GM21423 (cell line): Measurements from ENCODE around the gene KCNJ1.
A peak's percentile ranks its signal among the peaks of the same experiment; 100 is the strongest.

Experiments
- ATAC-seq: cut with Tn5 transposase; IDR thresholded peaks from one replicate; pipeline ENCODE4 v1.9.1; 2021; ENCODE audit warnings: mild to moderate bottlenecking, moderate library complexity; ENCODE audit not compliant: unreplicated experiment

The KCNJ1 gene

DNA sequence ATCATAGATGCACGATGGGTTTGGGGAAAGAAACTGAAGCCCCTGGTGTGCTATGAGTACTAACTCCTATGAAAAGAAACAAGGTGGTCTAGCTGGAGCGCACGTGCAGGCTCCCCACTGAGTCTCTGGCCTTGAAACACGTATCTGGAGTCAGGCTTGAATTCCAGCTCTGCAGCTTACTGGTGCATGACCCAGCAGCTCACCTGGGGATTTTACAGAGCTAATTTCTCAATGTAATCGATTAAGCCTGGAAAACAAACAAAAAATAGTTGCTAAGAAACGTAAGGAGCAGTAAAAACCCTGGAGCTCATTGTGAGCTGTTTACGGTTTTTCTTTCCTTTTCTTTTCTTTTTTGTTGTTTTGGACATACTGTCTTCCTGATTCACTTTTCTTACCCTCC lies 12.3 kb downstream of the KCNJ1 start:
- no peak for ATAC-seq

DNA sequence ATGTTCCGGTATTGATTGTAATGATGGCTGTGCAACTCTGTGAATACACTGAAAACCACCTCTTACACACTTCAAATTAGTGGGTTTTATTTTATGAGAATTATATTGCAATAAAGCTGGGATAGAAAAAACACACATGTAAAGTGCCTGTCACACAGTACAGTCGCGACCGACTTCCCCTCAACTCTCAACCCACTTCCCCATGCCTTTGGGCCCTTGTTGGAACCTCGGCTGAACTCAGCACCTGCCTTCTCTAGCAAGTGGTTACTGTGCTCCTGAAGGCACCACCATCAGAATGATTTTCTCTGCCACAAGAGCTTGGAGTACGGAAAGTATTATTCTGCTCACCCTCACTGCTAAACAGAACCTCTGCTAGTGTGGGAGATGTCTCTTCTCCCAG lies 13.5 kb downstream of the KCNJ1 start:
- ATAC-seq, result no peak

DNA sequence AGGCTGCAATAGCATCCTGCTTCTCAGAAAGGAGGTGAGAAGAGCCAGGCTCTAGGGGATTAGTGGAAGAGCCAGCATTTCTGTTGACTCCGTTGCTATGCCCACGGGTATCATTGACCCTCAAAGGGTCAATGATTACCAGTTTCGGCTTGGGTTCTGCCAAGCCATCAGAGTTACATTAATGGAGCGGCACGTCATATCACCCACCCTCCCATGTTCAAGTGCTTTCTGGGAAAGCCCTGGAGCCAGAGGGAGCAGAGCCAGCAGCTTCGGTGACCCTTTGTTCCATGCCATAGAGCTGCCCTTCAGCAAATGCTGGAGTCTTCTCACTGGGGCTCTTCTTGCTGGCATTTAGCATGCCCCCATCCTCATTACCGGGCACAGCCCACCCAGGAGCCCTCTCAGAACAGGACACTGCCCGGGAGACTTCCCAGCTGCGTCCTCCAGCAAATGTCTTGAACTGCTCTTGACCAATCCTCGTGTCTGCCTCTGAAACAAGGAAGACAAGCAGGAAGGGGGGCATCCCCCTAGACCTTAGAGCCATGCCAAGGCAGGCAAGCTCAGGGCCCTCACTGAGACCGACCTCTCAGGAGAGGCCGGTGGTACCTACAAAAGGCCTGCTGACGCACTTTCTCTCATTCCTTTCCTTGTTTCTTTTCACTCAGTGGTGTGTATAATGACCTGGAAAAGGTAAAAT lies 14.6 kb downstream of the KCNJ1 start:
- ATAC-seq, result no peak

DNA sequence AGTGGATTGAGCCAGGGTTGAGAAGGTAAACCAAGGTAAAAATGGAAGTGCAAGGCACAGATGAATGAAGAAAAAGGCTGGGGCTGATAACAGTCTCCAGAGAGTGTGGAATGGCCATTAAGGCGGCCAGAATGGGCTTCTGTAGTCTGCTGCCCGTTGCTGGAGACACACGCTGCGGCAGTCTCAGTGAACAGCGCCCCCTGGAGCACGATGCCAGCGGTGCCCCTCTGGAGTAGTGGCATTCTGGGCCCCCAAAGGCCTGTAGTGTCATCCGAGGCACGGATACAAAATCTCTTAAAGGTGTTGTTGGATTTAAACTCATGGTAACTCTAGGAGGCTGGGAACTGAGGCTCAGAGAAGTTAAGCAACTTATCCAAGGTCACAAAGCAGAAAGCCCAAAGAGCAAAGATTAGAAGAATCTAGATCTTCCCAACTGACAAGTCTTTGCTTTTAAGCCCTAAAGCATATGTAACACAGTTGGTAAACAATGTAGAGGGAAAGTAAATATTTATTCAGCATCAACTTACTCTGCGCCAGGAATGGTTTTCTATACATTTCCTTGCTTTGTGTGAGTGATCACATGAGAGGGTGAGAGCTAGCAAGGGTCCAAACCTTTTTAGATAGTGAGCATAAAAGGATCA lies 18.2 kb downstream of the KCNJ1 start:
- peak; percentile 88 for ATAC-seq

DNA sequence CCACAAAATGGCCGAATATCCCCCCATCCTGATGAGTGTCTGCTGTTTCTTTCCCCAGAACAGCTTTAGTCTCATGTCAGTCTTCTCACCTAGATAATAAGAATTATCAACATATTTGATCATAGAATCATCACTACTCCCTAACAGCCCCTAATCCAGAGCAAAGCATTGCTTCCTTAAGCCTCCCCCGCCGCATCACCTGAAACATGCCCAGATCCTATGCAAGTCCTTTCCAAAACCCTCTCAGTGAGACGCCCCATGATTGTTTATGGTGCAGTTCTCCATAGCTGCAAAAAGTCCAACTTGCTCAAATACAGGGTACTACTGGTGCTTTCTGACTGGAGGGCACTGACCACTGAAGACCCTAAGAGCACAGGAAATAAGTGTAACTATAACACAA lies 20.1 kb downstream of the KCNJ1 start:
- ATAC-seq, result no peak

DNA sequence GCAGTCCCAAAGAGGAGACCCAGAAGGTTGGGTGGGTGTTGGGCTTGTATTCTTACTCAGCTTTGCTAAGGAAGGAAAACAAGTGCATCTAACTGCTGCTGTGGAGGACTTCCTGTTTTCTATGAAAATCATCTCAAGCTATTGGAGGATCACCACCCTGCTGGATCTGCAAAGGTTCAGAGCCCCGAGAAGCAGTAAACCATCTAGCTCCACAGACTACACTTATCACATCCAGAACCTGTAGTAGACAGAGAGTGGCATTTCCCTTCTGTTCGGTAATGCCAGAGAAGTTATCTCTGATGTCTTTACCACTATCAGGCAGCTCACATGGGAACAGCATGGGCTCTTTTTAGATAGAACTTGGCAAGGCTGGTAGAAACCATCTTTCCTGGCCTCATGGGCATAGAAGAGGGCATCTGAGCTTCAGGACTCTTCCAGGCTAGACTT lies 21.7 kb downstream of the KCNJ1 start:
- no peak for ATAC-seq

DNA sequence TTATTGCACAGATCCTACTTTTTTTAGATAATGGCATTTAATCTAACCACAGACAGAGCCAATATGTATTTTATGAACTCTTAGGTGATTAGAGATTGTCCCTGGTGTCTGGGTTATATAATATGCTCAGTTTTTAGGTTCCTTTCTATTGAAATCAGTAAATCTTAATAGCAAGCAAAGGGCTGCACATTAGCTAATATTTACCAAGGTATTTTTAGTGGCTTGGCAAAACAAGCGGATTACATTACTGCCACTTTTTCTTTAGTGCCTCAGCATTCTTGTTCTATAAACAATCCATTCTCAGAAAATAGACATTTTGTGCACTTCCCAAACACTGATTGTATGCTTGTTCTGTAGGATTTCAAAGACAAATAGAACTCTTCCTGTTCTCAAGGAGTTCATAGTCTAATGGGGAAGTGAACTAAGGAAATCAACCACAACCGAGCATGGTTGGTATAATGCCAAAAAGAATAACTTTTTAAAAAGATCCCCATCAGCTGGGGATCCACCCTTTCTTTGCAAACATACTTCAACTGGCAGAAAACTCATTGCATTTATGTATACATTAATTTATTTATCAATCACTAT lies 23.8 kb downstream of the KCNJ1 start:
- ATAC-seq, result no peak

DNA sequence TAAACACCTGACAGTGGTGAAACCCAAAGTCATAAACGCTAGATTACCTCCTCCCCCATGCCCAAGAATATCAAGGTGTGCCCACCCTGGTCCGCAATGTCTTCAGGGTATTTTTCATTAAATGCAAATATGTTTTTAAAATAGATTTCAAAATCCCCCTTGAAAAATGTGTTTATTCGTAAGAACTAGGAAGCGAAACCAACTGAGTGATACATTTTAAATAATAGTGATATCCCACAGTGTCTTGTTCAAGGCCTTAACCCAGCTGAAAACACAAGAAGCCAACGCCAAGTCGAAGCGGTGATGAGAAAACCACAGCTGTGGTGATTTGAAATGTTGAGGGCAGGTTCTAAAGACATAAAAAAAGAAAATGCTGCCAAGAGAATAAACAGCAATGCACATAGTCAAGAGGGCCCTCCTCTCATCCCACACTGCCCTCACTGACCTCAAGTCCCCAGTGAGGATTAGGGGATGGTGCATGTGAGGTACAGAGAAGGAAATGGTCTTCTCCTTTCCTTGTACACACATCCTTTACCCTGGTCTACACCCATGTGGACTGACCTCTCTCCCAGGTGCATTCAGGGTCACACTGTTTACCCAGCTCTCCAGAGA lies 25.5 kb downstream of the KCNJ1 start:
- peak; percentile 61 for ATAC-seq

DNA sequence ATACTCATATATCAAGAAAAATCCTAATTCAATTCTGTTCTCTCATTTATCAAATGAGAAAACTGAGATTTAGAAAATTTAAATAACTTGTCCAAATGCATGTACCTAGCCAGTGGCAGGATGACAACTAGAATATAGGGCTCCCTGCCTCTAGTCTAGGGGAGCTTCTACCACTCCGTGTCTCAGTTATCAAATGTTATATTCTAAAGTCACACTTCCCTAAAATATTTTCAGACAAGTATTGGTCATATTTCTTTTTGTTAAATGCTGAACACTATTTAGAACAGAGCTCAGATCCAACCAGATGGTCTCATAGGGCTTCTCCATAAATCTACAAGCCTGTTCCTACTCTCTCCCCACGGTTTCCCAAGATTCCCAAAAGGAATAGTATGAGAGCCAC lies 26.3 kb downstream of the KCNJ1 start:
- no peak for ATAC-seq

DNA sequence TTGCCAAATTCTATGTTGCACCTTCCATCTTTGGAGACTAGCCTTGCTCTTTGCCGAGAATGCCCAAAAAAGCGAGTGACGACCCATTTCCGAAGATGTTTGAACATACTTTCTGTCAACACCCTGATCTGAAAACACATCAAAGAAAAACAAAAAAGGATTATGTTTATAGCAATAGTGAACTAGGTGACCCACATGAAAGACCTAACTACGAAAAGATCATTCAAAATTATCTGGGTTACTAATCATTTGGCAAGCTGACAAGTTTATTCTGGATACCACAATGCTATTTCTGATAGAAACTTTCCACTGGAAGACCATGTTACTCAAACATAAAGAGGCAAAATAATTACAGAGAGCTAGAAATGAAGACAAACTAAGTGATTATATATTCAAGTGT lies 27.0 kb downstream of the KCNJ1 start:
- no peak for ATAC-seq

DNA sequence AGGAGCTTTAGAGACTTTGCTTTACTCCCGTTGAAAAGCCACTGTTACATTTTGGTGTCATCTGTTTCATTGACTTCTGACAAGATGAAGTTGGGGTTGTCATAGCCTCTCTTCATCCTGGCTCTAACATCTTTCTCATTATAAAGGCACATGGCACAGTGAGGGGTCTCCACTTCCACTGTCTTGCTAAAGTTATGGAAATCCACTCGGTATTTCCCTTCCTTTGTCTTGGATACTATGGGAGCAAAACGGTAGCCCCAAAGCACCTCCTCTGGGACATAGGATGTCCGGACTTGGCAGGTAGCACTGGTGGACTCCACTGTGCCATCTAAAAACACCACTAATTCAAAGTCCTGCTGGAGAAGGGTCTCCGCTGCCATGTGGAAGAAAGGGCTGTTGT lies 28.0 kb downstream of the KCNJ1 start:
- ATAC-seq, result no peak

DNA sequence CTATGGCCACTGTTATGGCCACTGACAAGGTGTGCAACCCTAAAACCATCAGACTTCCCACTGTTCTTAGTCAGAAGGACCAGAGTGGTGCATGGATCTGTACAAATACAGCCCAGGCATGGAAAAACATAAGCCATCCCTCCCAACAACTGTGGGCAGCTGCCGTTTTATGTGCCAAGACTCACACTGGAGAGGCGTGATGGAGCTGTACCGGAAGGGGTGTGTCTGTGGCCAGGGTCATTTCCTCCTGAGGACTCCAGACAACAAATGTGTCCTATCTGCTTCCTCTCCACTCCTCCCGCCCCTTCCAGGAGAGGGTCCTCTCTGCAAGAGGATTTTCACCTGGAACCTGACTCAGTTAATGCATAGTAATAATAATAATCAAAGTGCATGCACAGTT lies 29.5 kb downstream of the KCNJ1 start:
- ATAC-seq, result no peak

DNA sequence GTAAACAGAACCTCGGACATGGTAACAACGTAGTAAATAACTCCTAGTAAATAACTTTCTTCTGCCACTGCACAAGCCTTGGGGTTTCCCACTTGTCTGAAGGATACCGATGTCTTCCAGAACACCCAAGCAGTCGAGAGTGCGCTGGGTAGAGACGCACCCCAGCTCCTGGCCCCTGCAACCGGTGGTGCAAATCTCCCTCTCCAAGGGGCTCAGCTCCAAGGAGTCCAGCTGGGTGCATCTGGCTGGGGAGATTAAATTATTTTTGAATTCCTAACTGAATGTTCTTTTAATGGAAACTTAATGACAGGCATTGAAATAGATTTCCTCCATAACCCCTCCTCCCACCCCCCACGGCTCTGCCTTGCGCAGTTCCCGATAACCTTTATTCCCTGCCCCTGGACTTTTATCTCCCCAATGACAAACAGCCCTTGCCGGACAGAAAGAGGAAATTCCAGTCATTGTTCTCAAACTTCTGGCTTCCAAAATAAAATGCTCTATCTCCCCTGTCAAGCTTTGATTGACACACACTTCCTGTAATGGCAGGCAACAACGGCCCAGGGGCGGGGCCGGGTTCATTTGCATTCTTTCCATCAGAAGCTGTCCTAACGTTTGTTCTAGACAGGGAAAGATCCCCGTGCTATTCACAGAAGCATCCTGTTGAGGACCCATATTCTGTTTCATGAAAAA lies 31.2 kb downstream of the KCNJ1 start:
- no peak for ATAC-seq

DNA sequence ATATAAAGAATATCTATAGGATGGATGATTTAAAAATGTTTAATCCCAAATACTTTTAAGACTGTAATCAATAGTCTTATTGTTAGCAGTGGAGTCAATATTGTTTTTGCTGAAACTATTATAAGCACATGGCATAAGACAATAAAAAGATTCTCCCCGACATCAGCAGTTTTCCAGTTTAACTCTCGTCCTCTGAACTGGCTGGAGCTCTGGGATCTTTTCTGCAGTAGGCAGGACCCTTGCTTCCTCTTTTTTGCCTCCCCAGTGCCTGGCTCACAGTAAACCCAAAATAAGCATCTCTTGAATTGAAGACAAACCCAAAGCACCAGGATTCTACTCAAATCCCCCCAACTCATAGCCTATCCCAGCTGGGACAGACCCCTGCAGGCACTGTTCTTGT lies 32.9 kb downstream of the KCNJ1 start:
- no peak for ATAC-seq

DNA sequence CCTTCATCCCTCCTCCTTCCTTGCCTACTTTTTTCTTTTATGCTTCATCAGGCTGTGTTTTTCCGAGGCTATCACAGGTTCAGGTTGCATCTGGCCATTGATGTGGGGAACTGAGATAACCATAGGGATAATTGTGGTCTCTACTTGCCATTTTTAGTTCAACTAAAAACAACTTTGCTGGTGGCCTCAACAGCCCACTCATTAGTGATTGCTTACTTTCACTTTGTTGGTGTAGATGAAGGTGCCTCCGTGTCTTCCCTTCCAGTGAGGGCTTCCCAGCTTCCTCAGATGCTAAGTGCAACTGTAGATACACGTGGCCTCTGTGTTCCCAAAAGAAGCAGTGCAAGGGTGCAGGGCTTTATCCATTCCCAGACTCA lies 35.0 kb downstream of the KCNJ1 start:
- ATAC-seq, result no peak

DNA sequence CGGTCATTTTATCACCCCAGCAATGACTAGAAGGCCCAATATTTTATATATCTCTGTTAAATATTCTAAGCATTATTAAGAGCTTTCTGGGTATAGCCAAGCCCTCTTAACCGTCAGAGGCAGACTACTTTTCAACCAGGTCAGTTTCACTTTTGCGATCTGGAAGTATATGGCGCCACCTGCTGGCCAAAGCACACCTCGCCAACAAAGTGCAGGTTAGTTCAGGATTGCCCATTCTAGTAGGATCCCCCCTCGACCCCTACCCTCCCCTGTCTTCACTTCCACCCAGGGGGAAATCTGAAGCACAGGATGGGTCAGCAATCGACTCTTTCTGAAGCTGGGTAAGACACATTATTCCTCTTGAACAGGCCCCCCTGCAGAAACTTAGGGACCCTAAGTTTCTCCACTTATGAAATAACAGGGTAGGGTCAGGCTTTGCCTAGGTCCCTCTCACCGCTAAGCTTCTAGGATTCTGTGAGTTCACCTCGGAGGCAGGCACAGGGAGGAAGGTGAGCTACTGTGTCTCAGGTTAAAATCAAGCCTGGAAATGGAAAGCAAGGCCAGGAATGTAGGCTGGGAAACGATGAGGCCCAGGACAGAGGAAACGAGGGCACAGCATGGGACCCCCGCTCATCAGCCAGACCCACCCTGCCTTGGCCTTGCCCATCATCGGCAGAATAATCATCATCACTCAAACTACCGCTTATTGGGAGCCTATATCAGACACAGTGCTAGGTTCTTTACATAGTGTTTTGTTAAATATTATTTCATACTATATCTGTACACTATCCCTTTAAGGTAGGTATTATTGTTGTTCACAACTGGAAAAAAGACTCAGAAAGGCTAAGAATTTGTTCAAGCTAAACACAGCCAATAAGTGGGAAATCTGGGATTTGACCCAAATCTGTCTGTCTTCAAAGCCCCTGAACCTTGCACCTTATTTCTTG lies 35.6 kb downstream of the KCNJ1 start:
- peak; percentile 82 for ATAC-seq

DNA sequence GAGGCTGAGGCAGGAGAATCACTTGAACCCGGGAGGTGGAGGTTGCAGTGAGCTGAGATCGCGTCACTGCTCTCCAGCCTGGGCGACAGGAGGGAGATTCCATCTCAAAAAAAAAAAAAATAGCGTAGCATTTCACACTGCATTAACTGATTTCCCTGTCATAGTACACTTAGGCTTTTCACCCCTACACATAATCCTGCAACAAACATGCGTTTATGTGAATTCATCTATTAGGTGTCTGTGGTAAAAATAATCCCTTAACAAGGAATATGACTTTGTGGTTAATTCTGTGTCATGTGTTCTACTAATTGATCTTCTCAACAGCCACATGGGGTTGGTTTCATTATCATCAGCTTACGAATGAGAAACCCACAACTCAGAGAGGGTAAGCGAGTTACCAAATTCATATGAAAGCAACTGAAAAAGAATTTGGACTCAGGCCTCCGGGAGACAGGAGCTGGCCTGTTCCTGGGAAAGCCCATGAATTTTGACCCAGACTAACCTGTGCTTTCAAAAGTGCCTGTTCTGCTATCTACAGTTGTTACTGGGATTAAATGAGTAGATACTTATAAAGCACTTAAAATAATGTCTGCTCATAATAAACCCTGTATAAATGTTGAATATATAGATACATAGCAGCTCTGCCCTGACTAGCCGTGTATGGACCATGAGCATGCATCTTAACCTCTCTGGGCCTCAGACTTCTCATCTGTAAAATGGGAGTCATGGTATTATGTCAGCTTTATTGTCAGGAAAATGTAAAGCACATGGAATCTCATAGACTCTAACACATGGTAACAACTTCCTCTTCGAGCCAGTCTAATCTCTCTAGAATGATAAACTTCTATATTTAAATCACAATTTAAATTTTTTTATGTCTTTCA lies 36.6 kb downstream of the KCNJ1 start:
- peak; percentile 34 for ATAC-seq

DNA sequence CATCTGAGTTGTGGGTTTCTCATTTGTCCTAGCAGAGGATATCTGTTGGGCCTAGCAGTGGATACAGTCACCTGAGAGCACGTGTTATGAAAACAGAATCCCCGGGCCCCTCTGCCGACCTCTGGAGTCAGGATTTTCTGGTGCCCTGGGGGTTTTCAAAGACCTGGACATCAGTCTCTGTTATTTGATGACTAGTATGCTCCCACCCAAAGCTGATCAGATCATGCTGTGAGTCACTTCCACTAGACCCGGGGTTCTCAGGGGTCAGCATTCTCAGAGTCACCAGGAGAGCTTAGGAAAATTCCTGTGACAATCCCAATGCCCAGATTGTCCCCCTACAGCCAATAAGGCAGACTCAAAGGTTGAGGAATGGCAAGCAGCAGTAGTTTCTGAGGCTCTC lies 38.7 kb downstream of the KCNJ1 start:
- no peak for ATAC-seq

DNA sequence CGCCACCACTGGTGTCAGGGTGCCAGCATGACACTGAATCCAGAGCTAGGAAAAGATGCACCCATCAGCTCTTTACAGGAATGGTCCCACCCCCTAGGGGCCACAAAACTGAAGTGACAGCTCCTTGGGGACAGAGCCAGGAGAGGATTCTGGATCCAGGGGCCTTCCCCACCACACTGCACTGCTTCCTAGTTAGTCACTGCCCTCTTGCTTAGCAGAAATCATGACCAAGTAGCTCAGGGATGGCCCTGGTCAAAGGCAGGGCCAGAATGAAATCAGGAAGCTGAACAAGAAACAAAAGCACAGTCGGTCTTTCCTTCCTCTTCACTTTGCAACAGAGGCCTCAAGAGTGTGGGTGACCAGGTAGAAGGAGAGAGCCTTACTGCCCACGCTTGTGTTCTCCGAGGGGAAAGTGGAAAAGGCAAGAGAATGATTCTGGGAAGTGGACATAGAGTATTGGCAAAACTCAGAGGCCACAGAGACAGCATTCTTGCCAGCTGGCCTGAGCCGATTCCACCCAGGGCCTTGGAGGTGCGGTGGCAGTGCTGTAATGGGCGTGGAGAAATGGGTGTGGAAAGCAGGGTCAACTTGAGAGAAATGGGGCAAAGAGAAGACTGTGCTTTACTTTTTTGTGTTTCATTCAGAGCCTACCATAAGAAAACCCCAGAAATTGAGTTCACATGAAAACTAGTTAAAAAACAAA lies 39.8 kb downstream of the KCNJ1 start:
- ATAC-seq, result no peak
